Gastroesophageal sphincter (tissue), 4 donors: ENCODE results near the gene SLC25A13. TPM values are rescaled to one million over a fixed set of nuclear protein-coding genes. Genes with fewer than 3 reads are reported as not detected.

Experiments used
- ATAC-seq: fragments of 150-250 bp; one replicate; pipeline ENCODE4 v1.9.1; 2016; ENCODE audit warnings: mild to moderate bottlenecking, moderate library complexity
- H3K27ac ChIP-seq, 4 donors: fragments of 200-600 bp; sonication (generic) in 3 of 4; 1 replicate in 3 of 4; 2 replicates in 1 of 4; pipeline ENCODE4 v1.5.1; 2016 to 2019
- H3K27me3 ChIP-seq: fragments of 200-600 bp; sonication (generic); one replicate; pipeline ENCODE4 v1.5.1; 2019
- H3K36me3 ChIP-seq, 2 donors: fragments of 200-600 bp; sonication (generic); one replicate each; pipeline ENCODE4 v1.5.1; 2019; ENCODE audit warnings: control low read depth in 1 of 2
- H3K4me1 ChIP-seq, 3 donors: fragments of 200-600 bp; sonication (generic); 1 replicate in 2 of 3; 2 replicates in 1 of 3; pipeline ENCODE4 v1.5.1; 2016 to 2019; ENCODE audit warnings: control low read depth in 2 of 3
- H3K4me3 ChIP-seq, 2 donors: fragments of 200-600 bp; sonication (generic); one replicate each; pipeline ENCODE4 v1.5.1; 2019; ENCODE audit warnings: mild to moderate bottlenecking in 1 of 2, moderate library complexity in 1 of 2
- H3K9me3 ChIP-seq, 3 donors: fragments of 200-600 bp; sonication (generic); one replicate each; pipeline ENCODE4 v1.5.1; 2017 to 2019; ENCODE audit warnings: control low read depth in 2 of 3
- CTCF ChIP-seq, 4 experiments: fragments of 200-600 bp in 2 of 4; fragments of 450-650 bp in 2 of 4; sonication (generic) in 1 of 4; IDR thresholded peaks; one replicate each; pipeline ENCODE4 v1.5.1; 2017 to 2019; ENCODE audit warnings: antibody characterized with exemption in 4 of 4, mild to moderate bottlenecking in 2 of 4, moderate library complexity in 2 of 4
- EP300 ChIP-seq: sonication (generic); formaldehyde crosslinking; IDR thresholded peaks from one replicate; pipeline ENCODE4 v1.6.1; 2017; ENCODE audit warnings: antibody characterized with exemption, mild to moderate bottlenecking
- POLR2A ChIP-seq, 2 donors: fragments of 450-650 bp; IDR thresholded peaks; one replicate each; pipeline ENCODE4 v1.6.1; 2017; ENCODE audit warnings: antibody characterized with exemption in 2 of 2, mild to moderate bottlenecking in 2 of 2, moderate library complexity in 1 of 2
- POLR2AphosphoS5 ChIP-seq: sonication (generic); formaldehyde crosslinking; IDR thresholded peaks from one replicate; pipeline ENCODE4 v1.6.1; 2017; ENCODE audit warnings: antibody characterized with exemption
- WGBS, 2 donors: methylation state at CpG; one replicate each; pipeline ENCODE4 v1.1.5; 2018; ENCODE audit warnings: low coverage in 1 of 2; 5-methylcytosine and 5-hydroxymethylcytosine counted together
- total RNA-seq, 4 donors: library from RNA; depleted of rRNA; stranded (reverse); fragments of >200 nt; gene quantifications; one replicate each; pipeline ENCODE4 v1.1.0, GENCODE V29; 2016

SLC25A13 gene
- total RNA-seq, 4 donors from 2014 or later = 19.0 to 42.0 (median 28.0) TPM

GRCh38 chr7:96282835-96283234 lies 39.1 kb downstream of the SLC25A13 start:
- H3K27ac ChIP-seq = no peak overlapping the region
- no peaks in the 10 kb centered on the region for H3K36me3 ChIP-seq
- no peak overlapping the region for H3K4me3 ChIP-seq
- H3K4me1 ChIP-seq = peaks cover 0 to 21% (median 6%) of the 10 kb centered on the region in 3 donors
- TF ChIP-seq EP300 = no peak
- TF ChIP-seq POLR2A (IDR thresholded peaks at IDR 0.05) = no peak
- TF ChIP-seq CTCF (IDR thresholded peaks at IDR 0.05) = no peak
- no peak for TF ChIP-seq POLR2AphosphoS5
- ATAC-seq = no peak
- WGBS, 2 donors = 58 to 71% methylated on average over 1 of the region's 1 CpG
- H3K9me3 ChIP-seq = no peaks in the 10 kb centered on the region
- no peaks in the 10 kb centered on the region for H3K27me3 ChIP-seq

GRCh38 chr7:96277921-96278320 lies 44.0 kb downstream of the SLC25A13 start:
- 78% methylated on average over 4 of the region's 4 CpGs; no CpG with 5 or more reads in 1 of the 2 donors for WGBS, 2 donors
- Histone ChIP-seq H3K36me3 (peaks cover 0 to 19% of the 10 kb centered on the region in 2 donors), H3K4me3 (no peak overlapping the region), H3K27me3 (no peaks in the 10 kb centered on the region), H3K9me3 (peaks cover 0 to 4% (median 0%) of the 10 kb centered on the region in 3 donors), H3K27ac (no peak overlapping the region), H3K4me1 (peaks cover 0 to 5% (median 0%) of the 10 kb centered on the region in 3 donors)
- TF ChIP-seq POLR2AphosphoS5 = no peak
- no peak for TF ChIP-seq CTCF (IDR thresholded peaks at IDR 0.05)
- no peak for TF ChIP-seq EP300
- TF ChIP-seq POLR2A (IDR thresholded peaks at IDR 0.05) = no peak
- ATAC-seq = no peak

- Histone ChIP-seq H3K9me3 (peaks cover 0 to 4% (median 0%) of the 10 kb centered on the region in 3 donors), H3K27ac (no peak overlapping the region), H3K36me3 (peaks cover 0 to 25% of the 10 kb centered on the region in 2 donors), H3K4me1 (no peaks in the 10 kb centered on the region), H3K27me3 (no peaks in the 10 kb centered on the region), H3K4me3 (no peak overlapping the region)
- WGBS, 2 donors = 83 to 100% methylated on average over 1 to 2 of the region's 2 CpGs
- TF ChIP-seq POLR2A (IDR thresholded peaks at IDR 0.05) (no peak), CTCF (IDR thresholded peaks at IDR 0.05) (no peak), POLR2AphosphoS5 (no peak), EP300 (no peak)
- ATAC-seq = no peak
These were observed 45.9 kb downstream of the SLC25A13 start for GRCh38 chr7:96276019-96276418.

- no peaks in the 10 kb centered on the region for H3K27me3 ChIP-seq
- no peak for ATAC-seq
- 65 to 100% methylated on average over 1 of the region's 1 CpG for WGBS, 2 donors
- H3K9me3 ChIP-seq = peaks cover 0 to 4% (median 0%) of the 10 kb centered on the region in 3 donors
- no peak overlapping the region for H3K27ac ChIP-seq
- TF ChIP-seq POLR2A (IDR thresholded peaks at IDR 0.05) = no peak
- TF ChIP-seq CTCF (IDR thresholded peaks at IDR 0.05) = no peak
- TF ChIP-seq EP300 = no peak
- TF ChIP-seq POLR2AphosphoS5 = no peak
- no peaks in the 10 kb centered on the region for H3K4me1 ChIP-seq
- no peak overlapping the region for H3K4me3 ChIP-seq
- H3K36me3 ChIP-seq = peaks cover 0 to 37% of the 10 kb centered on the region in 2 donors
These were observed 48.2 kb downstream of the SLC25A13 start for GRCh38 chr7:96273716-96274115.

GRCh38 chr7:96269246-96269994 lies 52.5 kb downstream of the SLC25A13 start:
- Histone ChIP-seq H3K27me3 (no peaks in the 10 kb centered on the region), H3K4me3 (no peak overlapping the region), H3K9me3 (no peaks in the 10 kb centered on the region), H3K4me1 (no peaks in the 10 kb centered on the region), H3K36me3 (peaks cover 0 to 29% of the 10 kb centered on the region in 2 donors), H3K27ac (no peak overlapping the region)
- 80 to 93% methylated on average over 2 to 3 of the region's 5 CpGs for WGBS, 2 donors
- ATAC-seq = no peak
- TF ChIP-seq POLR2A (IDR thresholded peaks at IDR 0.05) (no peak), EP300 (no peak), POLR2AphosphoS5 (no peak), CTCF (IDR thresholded peaks at IDR 0.05) (no peak)
